Activated naive CD8-positive, alpha-beta T cell (primary cell): ENCODE data around the gene INPP5D.
"Not testable (repeated sequence)": the region's sequence is repeated elsewhere in the genome, so short reads cannot be mapped to it uniquely, and the experiment has no call there.

Experiments used
- H3K27ac Mint-ChIP-seq: one replicate; pipeline ENCODE4 v1.8.0; 2021; ENCODE audit warnings: mixed read lengths
- H3K27me3 Mint-ChIP-seq: one replicate; pipeline ENCODE4 v1.8.0; 2021; ENCODE audit warnings: mixed read lengths
- H3K36me3 Mint-ChIP-seq: one replicate; pipeline ENCODE4 v1.8.0; 2021; ENCODE audit warnings: mixed read lengths
- H3K4me1 Mint-ChIP-seq: one replicate; pipeline ENCODE4 v1.8.0; 2021; ENCODE audit warnings: low read depth, mixed read lengths
- H3K4me3 Mint-ChIP-seq: one replicate; pipeline ENCODE4 v1.8.0; 2021; ENCODE audit warnings: mild to moderate bottlenecking, mixed read lengths
- H3K9me3 Mint-ChIP-seq: one replicate; pipeline ENCODE4 v1.8.0; 2021; ENCODE audit warnings: low read depth, mixed read lengths

The INPP5D gene

DNA sequence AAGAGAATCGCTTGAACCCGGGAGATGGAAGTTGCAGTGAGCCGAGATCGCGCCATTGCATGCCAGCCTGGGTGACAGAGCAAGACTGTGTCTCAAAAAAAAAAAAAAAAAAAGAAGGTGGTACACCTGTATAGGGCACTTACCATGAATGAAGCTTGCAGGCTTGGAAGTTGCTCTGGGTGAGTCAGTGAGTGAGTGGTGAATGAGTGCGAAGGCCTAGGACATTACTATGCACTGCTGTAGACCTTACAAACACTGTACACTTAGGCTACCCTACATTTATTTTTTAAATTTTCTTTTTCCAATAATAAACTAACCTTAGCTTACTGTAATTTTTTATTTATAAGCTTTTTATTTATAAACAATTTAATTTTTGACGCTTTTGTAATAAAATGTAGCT lies 113.0 kb downstream of the INPP5D start:
- no peaks in the 10 kb centered on the region for H3K4me1 Mint-ChIP-seq
- H3K27ac Mint-ChIP-seq: no peak overlapping the region
- H3K9me3 Mint-ChIP-seq: no peaks in the 10 kb centered on the region
- no peak overlapping the region for H3K4me3 Mint-ChIP-seq
- H3K27me3 Mint-ChIP-seq: no peaks in the 10 kb centered on the region
- H3K36me3 Mint-ChIP-seq: peaks cover 11% of the 10 kb centered on the region

- Mint-ChIP-seq H3K27me3 (no peaks in the 10 kb centered on the region), H3K4me3 (no peak overlapping the region), H3K36me3 (peaks cover 13% of the 10 kb centered on the region), H3K9me3 (no peaks in the 10 kb centered on the region), H3K27ac (no peak overlapping the region), H3K4me1 (no peaks in the 10 kb centered on the region)
Observed at GRCh38 chr2:233174137-233174536, 114.0 kb downstream of the INPP5D start.

GRCh38 chr2:233178994-233179847 lies 119.1 kb downstream of the INPP5D start:
- Mint-ChIP-seq H3K9me3 (no peaks in the 10 kb centered on the region), H3K27ac (no peak overlapping the region), H3K36me3 (peaks cover 24% of the 10 kb centered on the region), H3K4me3 (no peak overlapping the region), H3K27me3 (no peaks in the 10 kb centered on the region), H3K4me1 (peaks cover 2% of the 10 kb centered on the region)

DNA sequence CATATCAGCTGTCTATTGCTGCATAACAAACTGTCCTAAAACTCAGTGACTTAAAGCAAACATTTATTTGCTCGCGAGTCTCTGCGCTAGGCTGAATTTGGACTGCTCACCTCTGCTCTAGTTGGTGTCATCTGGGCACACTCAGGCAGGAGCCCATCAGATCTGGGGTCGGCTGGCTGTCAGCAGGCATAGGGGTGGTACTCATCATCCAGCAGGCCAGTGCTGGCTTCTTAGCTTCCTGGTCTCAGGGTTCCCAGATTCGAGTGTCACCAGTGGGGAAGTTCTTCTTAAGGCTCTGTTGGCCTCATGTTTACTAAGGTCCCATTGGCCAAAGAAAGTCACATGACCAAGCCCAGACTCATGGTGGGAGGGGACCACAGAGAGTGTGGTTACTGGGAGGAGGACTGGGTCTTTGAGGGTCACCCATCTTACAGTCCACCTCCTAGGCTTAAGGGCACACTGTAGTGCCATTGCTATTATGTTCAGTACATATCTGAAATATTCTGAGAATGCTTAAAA lies 119.8 kb downstream of the INPP5D start:
- Mint-ChIP-seq H3K36me3 (peaks cover 24% of the 10 kb centered on the region), H3K4me1 (peaks cover 2% of the 10 kb centered on the region), H3K27ac (peak overlapping the region; percentile 55)

GRCh38 chr2:233183869-233184418 lies 123.8 kb downstream of the INPP5D start:
- Mint-ChIP-seq H3K27me3 (no peaks in the 10 kb centered on the region), H3K36me3 (peaks cover 17% of the 10 kb centered on the region), H3K4me3 (no peak overlapping the region), H3K27ac (peak overlapping the region; percentile 54), H3K9me3 (no peaks in the 10 kb centered on the region), H3K4me1 (peaks cover 2% of the 10 kb centered on the region)

More for the DNA sequence above, 119.8 kb downstream of the INPP5D start:
- Mint-ChIP-seq H3K27me3 (no peaks in the 10 kb centered on the region), H3K4me3 (no peak overlapping the region), H3K9me3 (no peaks in the 10 kb centered on the region)

DNA sequence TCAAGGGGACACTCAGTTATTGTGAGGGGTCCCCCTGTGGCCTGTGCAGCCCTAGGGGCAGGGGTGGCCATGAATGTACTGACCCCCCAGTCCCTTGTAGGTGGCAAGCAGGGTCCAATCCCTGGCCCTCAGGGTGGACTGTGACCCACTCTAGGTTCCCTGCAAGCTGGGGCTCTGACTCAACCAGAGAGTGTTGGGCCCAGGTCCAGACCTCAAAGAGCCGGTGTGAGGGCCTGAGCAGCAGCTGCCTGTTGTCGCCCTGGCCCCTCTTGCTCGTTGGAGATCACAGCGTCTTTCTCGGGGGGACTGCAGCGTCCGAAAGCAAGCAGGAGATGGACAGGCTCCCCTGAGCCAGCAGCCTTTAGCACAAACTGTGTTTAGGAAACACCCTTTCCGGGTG lies 124.5 kb downstream of the INPP5D start:
- H3K27ac Mint-ChIP-seq: no peak overlapping the region
- no peak overlapping the region for H3K4me3 Mint-ChIP-seq

GRCh38 chr2:233185330-233185729 lies 125.2 kb downstream of the INPP5D start:
- H3K36me3 Mint-ChIP-seq: peaks cover 17% of the 10 kb centered on the region
- no peak overlapping the region for H3K4me3 Mint-ChIP-seq
- H3K27me3 Mint-ChIP-seq: no peaks in the 10 kb centered on the region
- H3K4me1 Mint-ChIP-seq: peaks cover 2% of the 10 kb centered on the region
- no peaks in the 10 kb centered on the region for H3K9me3 Mint-ChIP-seq
- H3K27ac Mint-ChIP-seq: no peak overlapping the region

More for the DNA sequence above, 124.5 kb downstream of the INPP5D start:
- Mint-ChIP-seq H3K27me3 (no peaks in the 10 kb centered on the region), H3K4me1 (peaks cover 2% of the 10 kb centered on the region), H3K9me3 (no peaks in the 10 kb centered on the region), H3K36me3 (peaks cover 17% of the 10 kb centered on the region)

GRCh38 chr2:233185963-233186362 lies 125.8 kb downstream of the INPP5D start:
- peak overlapping the region; percentile 50 for H3K27ac Mint-ChIP-seq

DNA sequence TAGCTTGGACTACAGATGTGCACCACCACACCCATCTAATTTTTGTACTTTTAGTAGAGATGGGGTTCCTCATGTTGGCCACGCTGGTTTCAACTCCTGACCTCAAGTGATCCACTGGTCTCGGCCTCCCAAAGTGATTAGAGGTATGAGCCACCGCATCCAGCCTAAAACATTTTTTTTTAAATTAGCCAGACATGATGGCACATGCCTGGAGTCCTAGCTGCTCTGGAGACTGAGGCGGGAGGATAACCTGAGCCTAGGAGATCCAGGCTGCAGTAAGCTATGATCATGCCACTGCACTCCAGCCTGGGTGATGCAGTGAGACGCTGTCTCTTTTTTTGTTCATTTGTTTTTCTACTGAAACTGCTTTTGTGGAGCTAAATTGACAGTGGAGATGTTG lies 126.7 kb downstream of the INPP5D start:
- Mint-ChIP-seq H3K4me3 (no peak overlapping the region), H3K9me3 (no peaks in the 10 kb centered on the region)

More at GRCh38 chr2:233185963-233186362, 125.8 kb downstream of the INPP5D start:
- Mint-ChIP-seq H3K36me3 (peaks cover 20% of the 10 kb centered on the region), H3K4me1 (peaks cover under 1% of the 10 kb centered on the region), H3K27me3 (no peaks in the 10 kb centered on the region), H3K9me3 (no peaks in the 10 kb centered on the region), H3K4me3 (no peak overlapping the region)

DNA sequence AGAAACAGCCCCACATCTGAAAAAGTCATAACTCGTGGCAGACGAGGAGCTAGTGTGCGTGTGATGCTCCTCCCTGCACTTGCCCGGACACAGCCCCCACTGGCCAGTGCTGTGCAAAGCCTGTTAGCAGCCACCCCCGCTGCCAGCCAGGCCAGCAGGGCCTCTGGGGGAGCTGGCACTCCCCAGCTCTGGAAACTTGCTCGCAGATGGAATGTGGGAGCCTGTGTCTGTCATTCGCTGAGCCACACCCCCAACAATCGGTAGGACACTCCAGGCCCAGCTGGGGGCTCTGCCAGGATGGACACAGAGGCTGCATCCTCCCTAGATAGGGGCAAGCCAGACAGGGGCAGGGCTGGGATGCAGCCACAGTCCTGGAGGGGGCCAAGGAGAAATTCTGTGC lies 128.9 kb downstream of the INPP5D start:
- peaks cover 23% of the 10 kb centered on the region for H3K36me3 Mint-ChIP-seq
- H3K4me1 Mint-ChIP-seq: no peaks in the 10 kb centered on the region
- H3K9me3 Mint-ChIP-seq: no peaks in the 10 kb centered on the region
- no peak overlapping the region for H3K4me3 Mint-ChIP-seq
- no peaks in the 10 kb centered on the region for H3K27me3 Mint-ChIP-seq
- H3K27ac Mint-ChIP-seq: no peak overlapping the region

More for the DNA sequence above, 126.7 kb downstream of the INPP5D start:
- Mint-ChIP-seq H3K27me3 (no peaks in the 10 kb centered on the region), H3K4me1 (no peaks in the 10 kb centered on the region), H3K36me3 (peaks cover 18% of the 10 kb centered on the region), H3K27ac (no peak overlapping the region)

GRCh38 chr2:233191016-233191415 lies 130.9 kb downstream of the INPP5D start:
- not testable (repeated sequence) for H3K27me3 Mint-ChIP-seq, H3K4me1 Mint-ChIP-seq, H3K4me3 Mint-ChIP-seq, H3K9me3 Mint-ChIP-seq
- Mint-ChIP-seq H3K36me3 (peaks cover 24% of the 10 kb centered on the region), H3K27ac (peak overlapping the region; percentile 13)

- Mint-ChIP-seq H3K36me3 (peaks cover 25% of the 10 kb centered on the region), H3K4me3 (no peak overlapping the region), H3K27ac (no peak overlapping the region), H3K9me3 (no peaks in the 10 kb centered on the region), H3K27me3 (no peaks in the 10 kb centered on the region), H3K4me1 (no peaks in the 10 kb centered on the region)
Observed at GRCh38 chr2:233193738-233194137, 133.6 kb downstream of the INPP5D start.

GRCh38 chr2:233195027-233195426 lies 134.9 kb downstream of the INPP5D start:
- H3K9me3 Mint-ChIP-seq: no peaks in the 10 kb centered on the region
- no peaks in the 10 kb centered on the region for H3K27me3 Mint-ChIP-seq
- H3K27ac Mint-ChIP-seq: no peak overlapping the region
- no peak overlapping the region for H3K4me3 Mint-ChIP-seq
- no peaks in the 10 kb centered on the region for H3K4me1 Mint-ChIP-seq
- peaks cover 26% of the 10 kb centered on the region for H3K36me3 Mint-ChIP-seq

GRCh38 chr2:233197022-233197421 lies 136.9 kb downstream of the INPP5D start:
- H3K4me3 Mint-ChIP-seq: no peak overlapping the region
- H3K36me3 Mint-ChIP-seq: peaks cover 25% of the 10 kb centered on the region
- no peaks in the 10 kb centered on the region for H3K27me3 Mint-ChIP-seq
- peak overlapping the region; percentile 68 for H3K27ac Mint-ChIP-seq
- H3K4me1 Mint-ChIP-seq: no peaks in the 10 kb centered on the region
- H3K9me3 Mint-ChIP-seq: no peaks in the 10 kb centered on the region

GRCh38 chr2:233198026-233198425 lies 137.9 kb downstream of the INPP5D start:
- peaks cover 24% of the 10 kb centered on the region for H3K36me3 Mint-ChIP-seq
- no peaks in the 10 kb centered on the region for H3K4me1 Mint-ChIP-seq
- no peaks in the 10 kb centered on the region for H3K9me3 Mint-ChIP-seq
- no peak overlapping the region for H3K4me3 Mint-ChIP-seq
- no peak overlapping the region for H3K27ac Mint-ChIP-seq
- no peaks in the 10 kb centered on the region for H3K27me3 Mint-ChIP-seq
